OCI-LY7 (cell line): ENCODE measurements around the gene ACADS. TPM values are rescaled to one million over a fixed set of nuclear protein-coding genes. Genes with fewer than 3 reads are reported as not detected.

Source experiments
- BruUV-seq: library from RNA; stranded (reverse); fragments of 400-500 nt; replicated peaks from 2 replicates; lab custom pipeline; 2021; lab: Mats Ljungman, UMichigan
- CTCF ChIA-PET: fragments of 300-600 bp; sonication (Branson Sonifier 250); formaldehyde crosslinking; loops from one replicate; lab custom pipeline; 2022; ENCODE audit warnings: antibody characterized with exemption; ENCODE audit not compliant: unreplicated experiment; lab: Charles Lee
- POLR2A ChIA-PET: fragments of 300-600 bp; sonication (Branson Sonifier 250); formaldehyde crosslinking; loops from one replicate; lab custom pipeline; 2022; ENCODE audit warnings: antibody characterized with exemption; lab: Charles Lee
- DNase-seq: peaks from one replicate; pipeline ENCODE4 v3.0.0-alpha.2; 2015; ENCODE audit warnings: low spot score
- H2AFZ ChIP-seq: fragments of 200-600 bp; sonication (generic), shearing (Covaris generic); 2 replicates; pipeline ENCODE4 v1.6.1; 2014; ENCODE audit warnings: mild to moderate bottlenecking, antibody characterized with exemption, low read length, moderate library complexity
- H3K27ac ChIP-seq: fragments of 200-600 bp; sonication (generic); 2 replicates; pipeline ENCODE4 v1.5.1; 2014; ENCODE audit warnings: mixed run types, low read depth, mild to moderate bottlenecking, moderate library complexity, low read length, inconsistent platforms; ENCODE audit not compliant: poor library complexity, severe bottlenecking
- H3K36me3 ChIP-seq: fragments of 200-600 bp; sonication (generic); 2 replicates; pipeline ENCODE4 v1.6.1; 2014; ENCODE audit warnings: mild to moderate bottlenecking, antibody characterized with exemption, low read length, moderate library complexity, mixed read lengths; ENCODE audit not compliant: insufficient read depth
- H3K4me1 ChIP-seq: fragments of 200-600 bp; sonication (generic); 2 replicates; pipeline ENCODE4 v1.5.1; 2014; ENCODE audit warnings: mild to moderate bottlenecking, low read length; ENCODE audit not compliant: insufficient read depth, poor library complexity, severe bottlenecking
- H3K4me2 ChIP-seq: fragments of 200-600 bp; sonication (generic); 2 replicates; pipeline ENCODE4 v1.6.1; 2014; ENCODE audit warnings: mild to moderate bottlenecking, low read length
- H3K4me3 ChIP-seq: fragments of 200-600 bp; sonication (generic); 2 replicates; pipeline ENCODE4 v1.5.1; 2014; ENCODE audit warnings: mild to moderate bottlenecking, low read depth, low read length; ENCODE audit not compliant: poor library complexity, severe bottlenecking
- H3K79me2 ChIP-seq: fragments of 200-600 bp; sonication (generic); 2 replicates; pipeline ENCODE4 v1.6.1; 2016; ENCODE audit warnings: low read depth, mild to moderate bottlenecking, low read length, moderate library complexity, mixed read lengths; ENCODE audit not compliant: insufficient read depth
- H3K9me2 ChIP-seq: fragments of 200-600 bp; sonication (generic); 2 replicates; pipeline ENCODE4 v1.6.1; 2016; ENCODE audit warnings: mild to moderate bottlenecking, low read length, mixed read lengths; ENCODE audit not compliant: insufficient read depth
- H3K9me3 ChIP-seq: fragments of 200-600 bp; sonication (generic); 2 replicates; pipeline ENCODE4 v1.6.1; 2014; ENCODE audit warnings: mild to moderate bottlenecking, mixed run types, low read length, mixed read lengths
- H4K20me1 ChIP-seq: fragments of 200-600 bp; sonication (generic); 2 replicates; pipeline ENCODE4 v1.6.1; 2014; ENCODE audit warnings: mild to moderate bottlenecking, antibody characterized with exemption, low read length, moderate library complexity, mixed read lengths; ENCODE audit not compliant: insufficient read depth
- EZH2phosphoT487 ChIP-seq: fragments of 200-600 bp; sonication (generic); IDR thresholded peaks from 2 replicates; pipeline ENCODE4 v1.6.1; 2018; ENCODE audit warnings: low read depth, borderline replicate concordance, mild to moderate bottlenecking, mixed run types, antibody characterized with exemption, low read length, moderate library complexity, mixed read lengths
- intact Hi-C: fragments of 100-400 bp; cut with micrococcal nuclease; formaldehyde crosslinking; loops from one replicate; pipeline ENCODE4 v1.10.0; 2022; ENCODE audit not compliant: unreplicated experiment
- total RNA-seq, 2 experiments: library from RNA; depleted of rRNA in 1 of 2; stranded (reverse); fragments of >200 nt in 1 of 2; shearing (Covaris generic) in 1 of 2; gene quantifications; 2 replicates each; pipeline ENCODE4 v1.2.3, GENCODE V29; 2014 to 2022
- TF ChIP-seq, protein P1 (sequence below): fragments of 200-600 bp; sonication (generic); conservative IDR thresholded peaks from 2 replicates; pipeline ENCODE4 v1.5.1; 2014; ENCODE audit warnings: mild to moderate bottlenecking, antibody characterized with exemption, low read length, moderate library complexity, mixed read lengths

The ACADS gene
- total RNA-seq, 2 experiments from 2014 or later: 8.8 to 11.2 TPM

DNA sequence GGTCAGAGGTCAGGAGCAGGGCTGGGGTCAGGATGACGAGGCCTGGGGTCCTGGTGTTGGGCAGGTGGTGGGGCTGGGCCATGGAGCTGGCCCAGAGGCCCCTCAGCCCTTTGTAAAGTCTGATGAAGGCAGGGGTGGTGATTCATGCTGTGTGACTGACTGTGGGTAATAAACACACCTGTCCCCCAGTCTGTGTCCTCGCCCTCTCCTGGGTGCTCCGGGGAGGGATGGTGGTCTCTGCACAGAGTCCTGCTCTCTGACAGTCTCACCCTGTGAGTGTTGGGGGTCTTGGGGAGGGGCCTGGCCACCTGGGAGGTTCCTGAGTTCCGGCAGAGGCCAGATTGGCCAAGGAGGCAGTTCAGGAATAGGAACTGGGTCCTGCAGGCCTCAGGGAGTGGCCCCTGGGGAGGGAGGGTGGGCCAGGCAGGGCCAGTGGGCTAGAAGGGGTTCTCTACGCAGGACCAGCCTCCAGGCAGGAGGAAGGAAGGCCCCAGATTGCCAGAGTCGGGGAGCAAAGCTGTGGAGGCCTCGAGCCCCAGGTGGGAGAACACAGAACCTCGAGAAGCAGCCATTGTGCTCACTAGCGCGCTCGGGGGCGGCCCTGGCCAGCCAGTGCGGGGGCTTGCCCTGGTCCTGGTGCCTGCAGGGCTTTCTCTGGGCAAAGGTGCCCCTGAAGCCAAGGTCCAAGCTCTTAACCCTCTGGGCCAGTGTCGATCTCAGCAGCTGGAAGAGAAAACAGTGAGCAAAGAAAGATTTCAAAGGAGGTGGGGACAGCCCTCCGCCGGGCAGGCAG lies 14.4 kb downstream of the ACADS start:
- CTCF ChIA-PET: interaction anchor here (0.5 kb wide), 1 partner anchor 91 kb away, joined by 3 read pairs; no protein-coding TSS in a partner anchor
- no peak overlapping the region for H3K4me3 ChIP-seq
- no TSS peak for BruUV-seq
- TF ChIP-seq EZH2phosphoT487: no peak
- TF ChIP-seq, protein P1, sequence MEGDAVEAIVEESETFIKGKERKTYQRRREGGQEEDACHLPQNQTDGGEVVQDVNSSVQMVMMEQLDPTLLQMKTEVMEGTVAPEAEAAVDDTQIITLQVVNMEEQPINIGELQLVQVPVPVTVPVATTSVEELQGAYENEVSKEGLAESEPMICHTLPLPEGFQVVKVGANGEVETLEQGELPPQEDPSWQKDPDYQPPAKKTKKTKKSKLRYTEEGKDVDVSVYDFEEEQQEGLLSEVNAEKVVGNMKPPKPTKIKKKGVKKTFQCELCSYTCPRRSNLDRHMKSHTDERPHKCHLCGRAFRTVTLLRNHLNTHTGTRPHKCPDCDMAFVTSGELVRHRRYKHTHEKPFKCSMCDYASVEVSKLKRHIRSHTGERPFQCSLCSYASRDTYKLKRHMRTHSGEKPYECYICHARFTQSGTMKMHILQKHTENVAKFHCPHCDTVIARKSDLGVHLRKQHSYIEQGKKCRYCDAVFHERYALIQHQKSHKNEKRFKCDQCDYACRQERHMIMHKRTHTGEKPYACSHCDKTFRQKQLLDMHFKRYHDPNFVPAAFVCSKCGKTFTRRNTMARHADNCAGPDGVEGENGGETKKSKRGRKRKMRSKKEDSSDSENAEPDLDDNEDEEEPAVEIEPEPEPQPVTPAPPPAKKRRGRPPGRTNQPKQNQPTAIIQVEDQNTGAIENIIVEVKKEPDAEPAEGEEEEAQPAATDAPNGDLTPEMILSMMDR: no peak
- no peaks in the 10 kb centered on the region for H3K79me2 ChIP-seq
- no peaks in the 10 kb centered on the region for H4K20me1 ChIP-seq
- no peaks in the 10 kb centered on the region for H3K9me2 ChIP-seq
- POLR2A ChIA-PET: no interaction called here
- H3K36me3 ChIP-seq: no peaks in the 10 kb centered on the region
- intact Hi-C loops: no loop called here
- no peak overlapping the region for H2AFZ ChIP-seq
- H3K27ac ChIP-seq: no peak overlapping the region
- no peaks in the 10 kb centered on the region for H3K4me1 ChIP-seq
- no peak overlapping the region for H3K4me2 ChIP-seq
- no peaks in the 10 kb centered on the region for H3K9me3 ChIP-seq
- DNase-seq: no peak

- Histone ChIP-seq H3K4me3 (no peak overlapping the region), H3K79me2 (no peaks in the 10 kb centered on the region), H3K9me2 (no peaks in the 10 kb centered on the region), H3K9me3 (no peaks in the 10 kb centered on the region), H3K4me2 (no peak overlapping the region), H3K4me1 (no peaks in the 10 kb centered on the region), H3K36me3 (no peaks in the 10 kb centered on the region), H4K20me1 (no peaks in the 10 kb centered on the region), H3K27ac (no peak overlapping the region), H2AFZ (no peak overlapping the region)
- TF ChIP-seq EZH2phosphoT487: no peak
- TF ChIP-seq, protein P1: no peak
- DNase-seq: no peak
- ChIA-PET POLR2A (no interaction called here), CTCF (no interaction called here)
- BruUV-seq: no TSS peak
- intact Hi-C loops: no loop called here
Measured at GRCh38 chr12:120740871-120741270, 15.2 kb downstream of the ACADS start.
